22Rv1 (cell line): ENCODE measurements around the gene ZNF235.

Experiments
- CTCF ChIP-seq: fragments of 450-650 bp; IDR thresholded peaks from 2 replicates; pipeline ENCODE4 v1.5.1; 2017; ENCODE audit warnings: mild to moderate bottlenecking
- ZFX ChIP-seq: fragments of 450-650 bp; IDR thresholded peaks from 2 replicates; pipeline ENCODE4 v1.6.1; 2017; ENCODE audit warnings: antibody characterized with exemption, borderline replicate concordance

- no peak for TF ChIP-seq CTCF
- TF ChIP-seq ZFX: no peak
Observed at GRCh38 chr19:44308011-44308410, 3.2 kb upstream of the ZNF235 start.
